ENCODE results near the gene LHPP.

The LHPP gene

GRCh38 chr10:124448696-124449169 is 12.9 kb upstream of the LHPP start:
- no peak for DNase-seq (ENCODE audit: low read depth)

- no peak for DNase-seq (ENCODE audit: low read depth)
Observed at GRCh38 chr10:124449170-124450011, 12.2 kb upstream of the LHPP start.

DNA sequence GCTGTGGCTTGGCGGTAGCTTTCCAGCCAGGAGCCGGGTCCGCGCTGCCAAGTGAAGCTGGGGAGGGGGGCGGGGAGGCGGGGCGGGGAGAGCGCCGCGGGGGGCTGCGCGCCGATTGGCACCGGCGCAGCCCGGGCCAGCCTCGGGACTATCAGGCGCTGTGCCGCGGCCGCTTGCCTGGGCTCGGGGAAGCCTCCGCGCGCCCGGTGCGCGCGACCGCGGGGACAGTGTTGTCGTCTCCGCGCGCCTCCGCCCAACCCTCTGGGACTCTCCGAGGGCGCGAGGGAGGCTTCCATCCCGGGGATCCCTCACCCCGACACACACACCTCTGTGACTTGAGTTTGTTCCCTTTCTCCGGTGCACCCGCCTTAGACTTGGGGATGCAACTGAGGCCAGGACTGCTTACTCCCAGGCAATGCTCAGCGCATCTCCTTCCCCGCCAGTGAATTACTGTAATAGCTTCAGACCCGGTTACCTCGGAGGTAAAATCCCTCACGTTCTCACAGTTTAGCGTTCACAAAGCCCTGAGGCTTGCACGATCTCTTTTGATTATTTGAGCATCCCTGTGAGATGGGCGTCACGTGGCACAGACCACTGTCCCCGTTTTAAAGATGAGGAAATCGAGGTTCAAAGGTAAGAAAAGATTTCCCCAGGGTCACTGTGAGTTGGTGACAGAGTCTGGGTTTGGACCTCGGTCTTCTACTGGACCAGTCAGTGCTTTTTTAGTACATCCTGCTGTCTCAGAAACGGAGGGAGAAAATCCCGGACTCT is 11.4 kb upstream of the LHPP start, which contains the start of gene NKX1-2:
Gene NKX1-2 (minus strand): TSS at position 24 of the 771 bp plus-strand sequence. CDS start 92 bp downstream, outside the sequence.
- no peak for DNase-seq (ENCODE audit: low read depth)

- no peak for DNase-seq (ENCODE audit: low read depth)
Observed at GRCh38 chr10:124450783-124451057, 10.9 kb upstream of the LHPP start.

DNA sequence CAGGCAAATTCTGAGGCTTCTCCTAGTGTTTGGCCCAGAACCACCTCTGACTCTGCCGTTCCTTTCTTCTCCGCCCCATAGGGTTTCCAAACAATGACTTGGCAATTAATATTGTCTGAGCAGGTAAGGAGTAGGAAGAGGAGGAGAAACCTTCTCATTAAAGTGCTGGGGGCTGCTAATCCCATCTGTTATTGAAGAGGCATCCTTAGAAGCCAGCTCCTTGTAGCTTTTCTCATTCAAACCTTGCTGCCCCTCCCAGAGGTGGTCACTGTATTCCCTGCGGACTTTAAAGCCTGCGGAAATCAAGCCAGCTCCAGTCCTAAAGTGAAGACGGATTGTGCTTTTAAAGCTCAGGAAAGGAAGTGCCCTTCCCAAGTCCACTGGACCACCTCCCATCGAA is 10.3 kb upstream of the LHPP start:
- DNase-seq (ENCODE audit: low read depth): no peak

- no peak for DNase-seq (ENCODE audit: low read depth)
Observed at GRCh38 chr10:124453960-124454610, 7.5 kb upstream of the LHPP start.

- DNase-seq (ENCODE audit: low read depth): no peak
Observed at GRCh38 chr10:124455441-124455840, 6.2 kb upstream of the LHPP start.

GRCh38 chr10:124458473-124458872 is 3.1 kb upstream of the LHPP start:
- DNase-seq (ENCODE audit: low read depth): no peak

DNA sequence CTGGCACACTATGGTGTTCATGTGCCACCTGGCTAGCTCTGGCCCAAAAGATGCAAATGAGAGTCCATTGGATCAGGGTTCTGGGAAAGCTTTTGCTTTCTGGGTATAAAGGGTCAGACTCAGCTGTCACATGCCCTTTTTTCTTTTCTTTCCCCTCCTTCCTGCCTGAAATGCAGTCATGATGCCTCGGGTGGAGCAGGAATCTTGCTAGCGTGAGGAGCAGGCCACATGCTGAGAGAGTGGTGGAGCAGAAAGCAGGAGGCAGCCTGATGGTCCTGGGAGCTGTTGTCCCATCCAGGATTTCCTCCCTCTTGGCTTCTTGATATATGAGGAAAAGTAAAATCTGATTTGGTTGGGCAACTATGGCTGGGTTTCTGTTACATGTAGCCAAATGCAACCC is 2.7 kb upstream of the LHPP start:
- DNase-seq (ENCODE audit: low read depth): no peak

DNA sequence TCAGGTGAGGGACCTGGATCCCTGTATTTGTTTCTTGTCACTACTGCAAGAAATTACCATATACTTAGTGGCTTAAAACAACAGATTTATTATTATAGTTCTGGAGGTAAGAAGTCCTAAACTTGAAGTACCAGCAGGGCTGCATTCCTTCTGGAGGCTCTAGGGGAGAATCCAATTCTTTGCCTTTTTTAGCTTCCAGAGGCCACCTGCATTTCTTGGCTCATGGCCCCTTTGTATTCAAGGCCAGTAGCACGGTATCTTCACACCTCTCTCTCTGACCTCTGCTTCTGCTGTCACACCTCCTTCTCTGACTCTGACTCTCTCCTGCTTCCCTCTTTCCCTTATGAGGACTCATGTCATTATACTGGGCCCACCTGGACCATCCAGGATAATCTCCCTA is 2.2 kb upstream of the LHPP start:
- no peak for DNase-seq (ENCODE audit: low read depth)

GRCh38 chr10:124460144-124460543 is 1.5 kb upstream of the LHPP start:
- DNase-seq (ENCODE audit: low read depth): no peak

DNA sequence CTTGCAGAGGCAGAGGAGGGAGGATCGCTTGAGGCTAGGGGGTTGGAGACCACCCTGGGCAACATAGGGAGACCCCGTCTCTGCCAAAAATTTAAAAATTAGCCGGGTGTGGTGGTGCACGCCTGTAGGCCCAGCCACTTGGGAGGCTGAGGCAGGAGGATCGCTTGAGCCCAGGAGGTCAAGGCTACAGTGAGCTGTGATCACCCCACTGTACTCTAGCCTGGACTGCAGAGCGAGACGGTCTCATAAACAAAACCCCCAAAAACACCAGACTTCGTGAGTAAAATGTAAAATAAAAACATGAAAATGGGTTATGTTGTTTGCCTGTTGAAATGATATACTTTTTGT is 699 bp downstream of the LHPP start:
- no peak for DNase-seq (ENCODE audit: low read depth)

DNA sequence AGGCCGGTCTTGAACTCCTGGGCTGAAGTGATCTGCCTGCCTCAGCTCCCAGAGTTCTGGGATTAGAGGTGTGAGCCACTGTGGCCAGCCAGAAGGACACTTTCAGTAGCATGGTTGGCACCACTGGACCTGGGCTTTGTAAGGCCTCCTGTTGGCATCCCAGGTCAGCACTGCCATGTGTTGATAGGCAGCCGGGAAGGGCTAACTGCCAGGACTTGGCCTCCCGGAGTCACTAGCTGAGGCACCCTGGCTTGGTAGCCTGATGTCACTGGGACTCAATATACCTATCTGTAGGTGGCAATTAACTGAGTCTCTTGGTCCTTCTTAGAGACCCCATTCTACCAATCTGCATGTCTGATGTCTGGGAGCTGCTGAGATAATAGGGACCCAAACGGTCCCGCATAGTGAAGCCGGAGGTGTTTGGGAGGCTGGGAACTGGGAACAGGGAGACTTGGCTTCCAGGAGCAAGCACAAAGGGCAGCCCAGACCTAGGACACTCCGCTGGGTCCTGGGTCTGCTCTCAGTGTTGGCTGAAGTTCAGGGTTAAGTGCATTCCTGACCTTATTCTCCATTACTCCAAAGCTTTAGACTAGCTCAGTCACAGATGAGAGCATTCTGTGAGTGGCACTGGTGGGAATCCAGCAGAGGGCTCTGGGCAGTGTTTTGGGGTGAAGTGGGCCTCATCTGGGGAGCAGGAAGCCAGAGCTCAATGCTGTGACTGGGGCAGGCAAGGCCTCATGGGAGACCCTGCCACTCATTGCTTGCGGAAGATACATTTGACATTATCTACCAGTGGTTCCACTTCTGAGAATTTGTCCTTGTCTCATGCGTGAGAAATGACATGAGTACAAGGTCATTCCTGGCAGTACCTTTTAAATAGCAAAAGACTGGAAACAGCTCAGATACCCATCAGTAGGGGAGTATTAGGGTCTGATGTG is 2.7 kb downstream of the LHPP start:
- no peak for DNase-seq (ENCODE audit: low read depth)

- DNase-seq (ENCODE audit: low read depth): no peak
Observed at GRCh38 chr10:124465003-124465776, 3.6 kb downstream of the LHPP start.

GRCh38 chr10:124465777-124466488 is 4.3 kb downstream of the LHPP start:
- no peak for DNase-seq (ENCODE audit: low read depth)

DNA sequence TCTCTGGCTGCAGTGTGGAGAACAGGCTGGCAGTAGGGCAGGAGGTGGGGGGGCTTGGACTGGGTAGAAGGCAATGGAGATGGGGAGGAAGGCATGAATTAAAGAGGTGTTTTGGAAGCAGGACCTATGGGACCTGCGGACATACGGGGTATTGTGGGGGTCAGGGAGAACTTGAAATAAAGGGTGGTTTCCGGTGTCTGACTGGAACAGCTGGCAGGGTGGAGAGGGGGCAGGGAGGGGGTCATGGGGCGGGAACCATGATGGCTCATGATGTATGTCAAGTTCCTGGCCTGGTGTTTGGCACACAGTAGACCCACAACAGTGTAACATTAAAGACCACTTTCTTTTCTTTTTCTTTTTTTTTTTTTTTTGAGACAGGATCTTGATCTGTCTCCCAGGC is 5.5 kb downstream of the LHPP start:
- no peak for DNase-seq (ENCODE audit: low read depth)

DNA sequence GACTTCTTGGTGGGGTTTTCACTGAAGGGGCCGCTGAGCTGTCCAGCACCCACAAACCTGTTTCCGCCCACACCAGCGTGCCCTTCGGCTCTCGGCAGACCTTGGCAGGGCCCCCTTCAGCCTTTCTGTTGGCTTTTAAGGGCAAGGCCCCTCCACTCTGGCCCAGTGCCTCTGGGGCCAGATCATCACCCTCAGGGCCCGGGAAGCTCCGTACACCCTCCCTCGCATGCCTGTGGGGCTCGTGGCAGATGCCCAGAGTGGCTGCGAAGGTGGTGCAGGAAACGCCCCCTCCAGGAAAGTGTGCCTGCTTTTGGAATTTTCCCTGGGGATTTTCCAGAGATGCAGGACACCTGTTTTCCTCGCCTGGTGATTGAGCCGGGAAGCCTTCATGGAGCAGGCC is 7.0 kb downstream of the LHPP start:
- no peak for DNase-seq (ENCODE audit: low read depth)

DNA sequence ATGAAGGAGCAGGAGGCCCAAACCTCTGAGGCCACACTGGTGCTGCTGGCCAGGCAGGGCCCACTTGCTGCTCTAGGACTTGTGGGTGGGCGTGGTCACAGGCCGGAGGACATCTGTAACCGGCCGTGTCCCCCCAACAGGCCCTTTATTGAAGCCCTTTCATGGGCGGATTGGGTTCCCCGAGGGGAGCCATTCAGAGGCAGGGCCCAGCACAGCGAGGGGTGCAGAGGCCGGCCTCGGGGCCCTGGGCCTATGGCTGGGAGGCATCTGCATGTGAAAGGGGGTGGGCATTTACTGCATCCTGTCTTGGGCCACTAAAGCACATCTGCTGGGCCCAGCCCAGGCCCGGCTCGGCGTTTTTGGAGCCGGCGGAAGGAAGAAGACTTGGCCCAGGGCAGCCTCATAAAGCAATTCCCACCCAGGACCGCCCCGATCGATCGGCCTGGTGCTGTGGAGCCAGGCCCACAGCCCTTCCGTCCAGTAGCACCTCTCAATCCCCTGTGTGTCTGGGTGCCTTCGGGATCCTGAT is 8.4 kb downstream of the LHPP start:
- DNase-seq (ENCODE audit: low read depth): no peak

DNA sequence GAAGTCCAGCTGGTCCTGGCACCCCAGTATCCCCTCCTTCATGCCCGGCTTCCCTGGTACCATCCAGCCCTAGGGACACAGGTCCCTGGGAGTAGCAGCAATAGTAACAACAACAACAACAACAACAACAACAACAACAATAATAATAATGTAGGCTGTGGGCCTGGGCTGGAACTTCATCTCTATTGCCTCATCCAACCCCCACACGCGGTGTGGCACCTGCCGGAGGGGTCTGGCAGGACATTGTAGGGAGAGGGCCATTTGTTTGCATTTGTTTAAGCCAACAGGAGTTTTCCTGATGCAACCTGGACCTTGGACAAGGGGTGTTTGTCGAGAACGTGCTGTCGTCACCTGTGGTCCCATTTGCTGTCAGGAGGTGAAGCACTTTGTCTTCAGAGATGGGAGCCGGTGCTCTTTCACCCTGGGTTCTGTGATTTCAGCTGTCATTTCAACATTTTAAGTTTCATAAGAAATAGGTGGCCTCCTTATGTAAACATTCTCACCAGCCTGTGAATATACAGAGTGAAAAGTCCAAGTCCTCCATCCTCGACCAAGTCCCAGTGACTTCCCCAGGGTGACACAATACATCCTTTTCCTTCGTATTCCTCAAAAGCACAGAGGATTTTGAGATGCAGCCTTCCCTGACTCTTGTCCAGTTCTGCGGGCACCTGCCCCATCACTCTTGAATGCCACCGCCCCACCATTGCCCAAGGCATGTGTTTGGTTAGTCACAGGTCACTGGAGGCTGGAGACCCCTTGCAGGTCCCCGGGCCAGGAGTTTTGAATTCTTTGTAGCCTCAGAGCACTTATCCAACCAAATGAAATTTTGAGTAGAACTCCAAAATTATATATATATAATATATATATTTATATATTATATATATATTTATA is 9.2 kb downstream of the LHPP start:
- DNase-seq (ENCODE audit: low read depth): no peak

All from GM04503 (cell line).